Astrocyte of the spinal cord (primary cell): ENCODE results near the gene NRG2.

Experiments used
- DNase-seq: peaks from one replicate; pipeline ENCODE4 v3.0.0; 2011; ENCODE audit warnings: low read depth, low spot score
- H3K4me3 ChIP-seq: 2 replicates; pipeline ENCODE4 v1.5.1; 2011; ENCODE audit warnings: low read depth, mild to moderate bottlenecking, low read length, moderate library complexity
- in situ Hi-C: cut with HindIII; loops from 2 replicates; pipeline ENCODE4 v1.10.0; 2017; ENCODE audit warnings: low sequenced_read_pairs
- TF ChIP-seq, protein P1 (sequence below): IDR thresholded peaks from 2 replicates; pipeline ENCODE4 v1.5.1; 2012; ENCODE audit warnings: low read depth, mild to moderate bottlenecking, low read length, inconsistent platforms

Gene NRG2

DNA sequence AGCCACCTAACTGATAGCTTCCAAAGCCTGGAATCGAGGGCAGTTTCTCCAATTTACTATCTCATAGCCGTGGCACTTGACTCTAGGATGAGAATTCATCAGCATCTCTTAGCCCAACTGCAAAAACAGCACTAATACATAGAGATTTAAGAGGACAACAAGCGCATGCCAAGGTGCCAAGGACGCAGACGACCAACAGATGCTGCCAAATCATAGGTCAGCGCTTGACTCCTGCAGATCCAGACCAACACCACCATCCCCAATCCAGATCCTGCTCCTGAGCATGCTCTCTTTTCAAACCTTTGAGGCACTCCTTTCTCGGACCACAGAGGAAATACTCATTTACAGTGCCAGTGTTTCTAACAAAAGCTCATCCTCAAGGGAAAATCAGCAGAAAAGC lies 24.6 kb downstream of the NRG2 start:
- H3K4me3 ChIP-seq, result no peak overlapping the region
- in situ Hi-C loops, result no loop called here
- TF ChIP-seq, protein P1, sequence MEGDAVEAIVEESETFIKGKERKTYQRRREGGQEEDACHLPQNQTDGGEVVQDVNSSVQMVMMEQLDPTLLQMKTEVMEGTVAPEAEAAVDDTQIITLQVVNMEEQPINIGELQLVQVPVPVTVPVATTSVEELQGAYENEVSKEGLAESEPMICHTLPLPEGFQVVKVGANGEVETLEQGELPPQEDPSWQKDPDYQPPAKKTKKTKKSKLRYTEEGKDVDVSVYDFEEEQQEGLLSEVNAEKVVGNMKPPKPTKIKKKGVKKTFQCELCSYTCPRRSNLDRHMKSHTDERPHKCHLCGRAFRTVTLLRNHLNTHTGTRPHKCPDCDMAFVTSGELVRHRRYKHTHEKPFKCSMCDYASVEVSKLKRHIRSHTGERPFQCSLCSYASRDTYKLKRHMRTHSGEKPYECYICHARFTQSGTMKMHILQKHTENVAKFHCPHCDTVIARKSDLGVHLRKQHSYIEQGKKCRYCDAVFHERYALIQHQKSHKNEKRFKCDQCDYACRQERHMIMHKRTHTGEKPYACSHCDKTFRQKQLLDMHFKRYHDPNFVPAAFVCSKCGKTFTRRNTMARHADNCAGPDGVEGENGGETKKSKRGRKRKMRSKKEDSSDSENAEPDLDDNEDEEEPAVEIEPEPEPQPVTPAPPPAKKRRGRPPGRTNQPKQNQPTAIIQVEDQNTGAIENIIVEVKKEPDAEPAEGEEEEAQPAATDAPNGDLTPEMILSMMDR, result no peak
- no peak for DNase-seq

DNA sequence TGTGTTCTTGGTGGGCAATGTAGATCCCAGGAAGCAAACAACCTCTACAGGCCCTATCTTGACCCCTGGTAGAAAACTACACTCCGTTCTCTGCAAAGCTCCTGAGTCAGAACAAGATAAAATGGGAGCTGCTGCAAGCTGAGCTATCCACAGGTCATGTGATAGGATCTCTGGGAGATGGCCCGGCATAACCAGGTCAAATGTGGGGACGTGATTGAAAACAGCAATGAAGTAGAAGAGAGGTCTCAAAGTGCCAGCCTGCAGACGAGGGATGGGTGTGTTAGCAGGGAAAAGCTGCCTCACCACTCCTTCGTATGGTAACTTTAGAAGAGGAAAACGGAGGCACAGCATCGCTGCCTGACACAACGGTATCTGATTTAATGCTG lies 25.0 kb downstream of the NRG2 start:
- in situ Hi-C loops, result no loop called here
- H3K4me3 ChIP-seq, result no peak overlapping the region
- no peak for DNase-seq
- TF ChIP-seq, protein P1, result no peak

DNA sequence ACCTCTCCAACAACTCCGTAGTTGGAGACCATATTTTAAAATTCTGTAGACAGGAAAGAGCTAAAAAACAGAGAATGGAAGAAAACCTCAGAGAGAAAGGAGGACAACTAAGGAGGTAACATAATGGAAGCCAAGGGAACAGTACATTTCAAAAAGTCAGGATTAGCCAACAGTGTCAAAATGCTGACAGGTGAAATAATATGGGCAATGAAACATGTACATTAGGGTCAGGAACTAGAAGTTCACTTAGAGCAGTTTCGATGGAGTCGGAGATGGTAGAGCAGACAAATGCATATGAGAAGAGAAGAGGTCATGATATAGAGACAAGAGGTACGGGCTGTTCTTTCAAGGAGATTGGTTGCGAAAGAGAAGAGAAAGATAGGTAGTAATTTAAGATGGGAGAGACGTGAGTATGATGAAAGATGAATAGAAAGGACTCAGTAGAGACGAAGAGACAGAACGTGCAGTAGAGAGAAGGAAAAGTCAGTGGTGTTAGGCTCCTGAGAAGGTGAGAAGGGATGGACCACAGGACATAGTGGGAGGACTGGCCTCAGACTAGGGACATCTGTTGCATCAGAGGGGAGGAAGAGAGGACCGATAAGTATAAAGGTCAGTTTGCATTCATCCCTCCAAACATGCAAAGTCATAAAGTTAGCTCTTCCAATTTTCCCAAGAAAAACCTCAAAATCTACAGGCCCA lies 25.6 kb downstream of the NRG2 start:
- no peak overlapping the region for H3K4me3 ChIP-seq
- no peak for DNase-seq
- in situ Hi-C loops, result no loop called here
- TF ChIP-seq, protein P1, result no peak

DNA sequence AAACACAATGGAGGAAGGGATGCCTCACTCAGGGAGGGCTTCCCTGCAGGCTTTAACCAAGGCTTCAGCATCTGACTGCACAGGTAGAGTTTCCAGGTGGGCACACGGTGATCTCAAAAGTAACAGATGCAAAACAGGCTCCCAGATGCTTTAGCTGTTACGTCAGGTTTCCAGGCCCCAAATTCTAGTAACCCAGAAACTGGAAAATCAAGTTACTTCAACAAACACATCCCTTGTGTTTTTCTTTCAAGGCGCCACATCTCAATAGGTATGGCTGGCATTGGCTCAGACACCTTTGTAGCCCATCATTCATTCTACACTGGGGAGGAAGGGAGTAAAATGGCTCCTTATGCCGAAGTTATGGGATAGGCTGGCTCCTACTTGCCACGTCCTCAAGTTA lies 27.4 kb downstream of the NRG2 start:
- H3K4me3 ChIP-seq, result no peak overlapping the region
- no peak for DNase-seq
- in situ Hi-C loops, result no loop called here
- TF ChIP-seq, protein P1, result no peak

DNA sequence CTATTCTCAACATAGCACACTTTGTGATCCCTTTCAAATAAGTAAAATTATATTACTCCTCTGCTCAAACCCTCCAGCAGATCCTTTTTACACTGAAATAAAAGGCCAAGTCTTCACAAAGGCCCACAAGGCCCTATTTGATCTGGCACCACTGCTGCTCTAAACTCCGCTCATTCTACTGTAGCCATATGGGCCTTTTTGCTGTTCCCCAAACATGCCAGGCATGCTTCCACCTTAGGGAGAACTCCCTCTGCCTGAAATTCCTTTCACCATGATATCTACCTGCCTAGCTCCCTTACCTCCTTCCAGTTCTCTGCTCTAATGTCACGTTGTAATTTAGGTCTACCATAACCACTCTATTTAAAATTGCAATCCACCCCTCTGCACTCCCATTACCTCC lies 28.3 kb downstream of the NRG2 start:
- TF ChIP-seq, protein P1, result no peak
- in situ Hi-C loops, result no loop called here
- DNase-seq, result no peak
- H3K4me3 ChIP-seq, result no peak overlapping the region

DNA sequence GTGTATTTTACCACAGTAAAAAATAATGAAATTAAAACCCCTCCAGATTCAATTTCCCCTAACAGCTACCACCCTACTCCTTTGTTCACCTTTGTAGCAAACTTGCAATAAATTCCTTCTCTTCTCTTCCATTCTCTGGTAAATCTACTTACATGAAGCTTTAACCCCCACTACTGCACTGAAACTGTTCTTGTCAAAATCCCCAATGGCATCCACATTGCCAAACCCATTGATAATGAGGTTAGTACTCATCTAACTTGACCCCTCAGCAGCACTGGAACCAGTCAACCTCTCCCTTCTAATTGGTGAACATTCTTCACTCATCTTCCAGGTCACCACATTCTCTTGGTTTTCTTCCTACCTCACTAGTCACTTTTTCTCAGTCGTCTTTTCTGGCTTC lies 29.6 kb downstream of the NRG2 start:
- no peak for DNase-seq
- TF ChIP-seq, protein P1, result no peak
- no peak overlapping the region for H3K4me3 ChIP-seq
- in situ Hi-C loops, result no loop called here

DNA sequence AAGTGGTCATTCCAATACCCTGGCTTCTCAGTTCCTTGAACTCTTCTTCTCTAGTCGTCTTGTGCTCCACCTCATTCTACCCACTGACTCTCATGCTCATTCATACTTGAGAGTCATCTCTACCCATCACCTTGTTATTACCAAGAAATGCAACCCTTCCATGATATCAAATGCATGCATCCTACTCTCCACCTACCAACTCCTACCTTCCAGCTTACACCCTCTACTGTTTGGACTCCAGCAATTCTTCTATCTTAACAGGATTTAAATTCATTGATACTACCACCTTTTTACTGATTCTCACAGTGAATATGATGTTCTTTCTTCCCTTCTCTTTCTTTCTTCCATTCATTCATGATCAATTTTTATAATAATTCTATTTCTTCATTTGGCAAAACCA lies 30.7 kb downstream of the NRG2 start:
- no peak overlapping the region for H3K4me3 ChIP-seq
- in situ Hi-C loops, result no loop called here
- TF ChIP-seq, protein P1, result no peak
- no peak for DNase-seq
